SK-N-MC (cell line): ENCODE data around the gene RIMS3.

Experiments
- EZH2 ChIP-seq: fragments of 200-600 bp; sonication (generic); IDR thresholded peaks from one replicate; pipeline ENCODE4 v1.6.1; 2017; ENCODE audit warnings: antibody characterized with exemption
- FOXP2 ChIP-seq: optimal IDR thresholded peaks from 2 replicates; pipeline ENCODE3; 2011; ENCODE audit warnings: mild to moderate bottlenecking, moderate library complexity; ENCODE audit not compliant: insufficient read depth; ENCODE audit errors: extremely low read length, control extremely low read depth
- POLR2AphosphoS5 ChIP-seq: IDR thresholded peaks from 2 replicates; pipeline ENCODE4 v1.6.1; 2012; ENCODE audit warnings: mild to moderate bottlenecking, low read depth, low read length, borderline replicate concordance

- no peak for TF ChIP-seq POLR2AphosphoS5
- TF ChIP-seq FOXP2: no peak
- no peak for TF ChIP-seq EZH2
Observed at GRCh38 chr1:40622936-40623629, 42.4 kb downstream of the RIMS3 start.
